Measurements from ENCODE around the gene KRT24.

KRT24 gene

GRCh38 chr17:40702271-40702670 lies 1.3 kb downstream of the KRT24 start:
- Histone ChIP-seq H3K36me3 (replicated peaks) (no peaks in the 10 kb centered on the region), H3K27me3 (replicated peaks) (peaks cover 9% of the 10 kb centered on the region), H3K27ac (no peak overlapping the region), H3K4me3 (ENCODE audit: low read depth, low read length) (no peak overlapping the region)
- DNase-seq: no peak
- no peak for TF ChIP-seq CTCF (IDR thresholded peaks at IDR 0.05; ENCODE audit: low read depth, low read length, missing control alignments)
- in situ Hi-C loops (cut with HindIII; ENCODE audit: low pct_ligation_motif_present, low sequenced_read_pairs): no loop called here

- Histone ChIP-seq H3K36me3 (replicated peaks) (no peaks in the 10 kb centered on the region), H3K27ac (no peak overlapping the region), H3K27me3 (replicated peaks) (peaks cover 13% of the 10 kb centered on the region), H3K4me3 (ENCODE audit: low read depth, low read length) (no peak overlapping the region)
- TF ChIP-seq CTCF (IDR thresholded peaks at IDR 0.05; ENCODE audit: low read depth, low read length, missing control alignments): no peak
- in situ Hi-C loops (cut with HindIII; ENCODE audit: low pct_ligation_motif_present, low sequenced_read_pairs): no loop called here
- no peak for DNase-seq
Measured at GRCh38 chr17:40699853-40700252, 3.7 kb downstream of the KRT24 start.

- H3K36me3 ChIP-seq (replicated peaks): no peaks in the 10 kb centered on the region
- H3K4me3 ChIP-seq (ENCODE audit: low read depth, low read length): no peak overlapping the region
- in situ Hi-C loops (cut with HindIII; ENCODE audit: low pct_ligation_motif_present, low sequenced_read_pairs): no loop called here
- no peak for TF ChIP-seq CTCF (IDR thresholded peaks at IDR 0.05; ENCODE audit: low read depth, low read length, missing control alignments)
- H3K27ac ChIP-seq: no peak overlapping the region
- DNase-seq: no peak
- H3K27me3 ChIP-seq (replicated peaks): peaks cover 13% of the 10 kb centered on the region
Measured at GRCh38 chr17:40699371-40699770, 4.2 kb downstream of the KRT24 start.

GRCh38 chr17:40697297-40697696 lies 6.3 kb downstream of the KRT24 start:
- peaks cover 12% of the 10 kb centered on the region for H3K27me3 ChIP-seq (replicated peaks)
- in situ Hi-C loops (cut with HindIII; ENCODE audit: low pct_ligation_motif_present, low sequenced_read_pairs): no loop called here

GRCh38 chr17:40696651-40697072 lies 6.9 kb downstream of the KRT24 start:
- DNase-seq: no peak
- in situ Hi-C loops (cut with HindIII; ENCODE audit: low pct_ligation_motif_present, low sequenced_read_pairs): no loop called here
- no peaks in the 10 kb centered on the region for H3K36me3 ChIP-seq (replicated peaks)
- H3K27me3 ChIP-seq (replicated peaks): peaks cover 14% of the 10 kb centered on the region
- H3K27ac ChIP-seq: no peak overlapping the region
- no peak for TF ChIP-seq CTCF (IDR thresholded peaks at IDR 0.05; ENCODE audit: low read depth, low read length, missing control alignments)
- H3K4me3 ChIP-seq (ENCODE audit: low read depth, low read length): no peak overlapping the region

More at GRCh38 chr17:40697297-40697696, 6.3 kb downstream of the KRT24 start:
- no peak for TF ChIP-seq CTCF (IDR thresholded peaks at IDR 0.05; ENCODE audit: low read depth, low read length, missing control alignments)
- DNase-seq: no peak
- Histone ChIP-seq H3K36me3 (replicated peaks) (no peaks in the 10 kb centered on the region), H3K27ac (no peak overlapping the region), H3K4me3 (ENCODE audit: low read depth, low read length) (no peak overlapping the region)

GRCh38 chr17:40695874-40696472 lies 7.6 kb downstream of the KRT24 start:
- H3K27me3 ChIP-seq (replicated peaks): peaks cover 14% of the 10 kb centered on the region
- no peak overlapping the region for H3K27ac ChIP-seq
- H3K4me3 ChIP-seq (ENCODE audit: low read depth, low read length): no peak overlapping the region
- TF ChIP-seq CTCF (IDR thresholded peaks at IDR 0.05; ENCODE audit: low read depth, low read length, missing control alignments): no peak
- no peaks in the 10 kb centered on the region for H3K36me3 ChIP-seq (replicated peaks)
- no peak for DNase-seq
- in situ Hi-C loops (cut with HindIII; ENCODE audit: low pct_ligation_motif_present, low sequenced_read_pairs): no loop called here

Data from brain microvascular endothelial cell (primary cell).